ENCODE data around the gene TTN. TPM values are rescaled to one million over a fixed set of nuclear protein-coding genes. Genes with fewer than 3 reads are reported as not detected.

Gene TTN
- total RNA-seq, 1 experiment from 2014 or later, result 1.1 TPM

- H3K9ac ChIP-seq (ENCODE audit: low read length), result no peak overlapping the region
- TF ChIP-seq EZH2 (IDR thresholded peaks at IDR 0.05; ENCODE audit: low read length, unreplicated experiment) (no peak), CTCF (conservative IDR thresholded peaks at IDR 0.05; ENCODE audit: low read depth, low read length) (no peak), EZH2phosphoT487 (IDR thresholded peaks at IDR 0.05; ENCODE audit: borderline replicate concordance, low read length) (no peak)
- no peaks in the 10 kb centered on the region for H3F3A ChIP-seq (ENCODE audit: low read length, unreplicated experiment)
- ChIA-PET CTCF (no interaction called here), POLR2A (ENCODE audit: unreplicated experiment) (interaction anchor here (0.8 kb wide), 1 partner anchor 102 kb away, joined by 3 read pairs; no protein-coding TSS in a partner anchor)
- no peaks in the 10 kb centered on the region for H3K79me2 ChIP-seq (ENCODE audit: low read length)
- no peaks in the 10 kb centered on the region for H3K9me3 ChIP-seq (ENCODE audit: low read length)
- intact Hi-C loops (cut with micrococcal nuclease), result no loop called here
- no peaks in the 10 kb centered on the region for H3K36me3 ChIP-seq (ENCODE audit: low read depth, low read length)
- H3K9me2 ChIP-seq (replicated peaks; ENCODE audit: low read length), result no peaks in the 10 kb centered on the region
- no peak overlapping the region for H3K27ac ChIP-seq (ENCODE audit: low read length)
- H3K4me3 ChIP-seq (ENCODE audit: low read length), result no peak overlapping the region
- H4K20me1 ChIP-seq (ENCODE audit: low read length), result no peaks in the 10 kb centered on the region
- no peaks in the 10 kb centered on the region for H3K4me1 ChIP-seq (ENCODE audit: insufficient read depth, low read length)
- peaks cover 79% of the 10 kb centered on the region for H3K27me3 ChIP-seq (ENCODE audit: low read length)
- ATAC-seq (no peak), DNase-seq (no peak)
- no TSS peak for BruUV-seq (replicated peaks)
- H3K4me2 ChIP-seq (ENCODE audit: low read length), result no peak overlapping the region
- H2AFZ ChIP-seq (ENCODE audit: low read length), result no peak overlapping the region
These were observed 74.3 kb downstream of the TTN start for GRCh38 chr2:178732913-178733312.

GRCh38 chr2:178731300-178731699 lies 75.9 kb downstream of the TTN start:
- no peaks in the 10 kb centered on the region for H3F3A ChIP-seq (ENCODE audit: low read length, unreplicated experiment)
- intact Hi-C loops (cut with micrococcal nuclease), result no loop called here
- no TSS peak for BruUV-seq (replicated peaks)
- no peaks in the 10 kb centered on the region for H3K9me2 ChIP-seq (replicated peaks; ENCODE audit: low read length)
- no peaks in the 10 kb centered on the region for H3K9me3 ChIP-seq (ENCODE audit: low read length)
- H4K20me1 ChIP-seq (ENCODE audit: low read length), result no peaks in the 10 kb centered on the region
- no peak overlapping the region for H3K4me2 ChIP-seq (ENCODE audit: low read length)
- ATAC-seq (no peak), DNase-seq (no peak)
- no peak overlapping the region for H3K4me3 ChIP-seq (ENCODE audit: low read length)
- no peak overlapping the region for H3K27ac ChIP-seq (ENCODE audit: low read length)
- H3K79me2 ChIP-seq (ENCODE audit: low read length), result no peaks in the 10 kb centered on the region
- TF ChIP-seq EZH2 (IDR thresholded peaks at IDR 0.05; ENCODE audit: low read length, unreplicated experiment), result no peak
- no peak for TF ChIP-seq CTCF (conservative IDR thresholded peaks at IDR 0.05; ENCODE audit: low read depth, low read length)
- TF ChIP-seq EZH2phosphoT487 (IDR thresholded peaks at IDR 0.05; ENCODE audit: borderline replicate concordance, low read length), result no peak
- peaks cover 87% of the 10 kb centered on the region for H3K27me3 ChIP-seq (ENCODE audit: low read length)
- POLR2A ChIA-PET (ENCODE audit: unreplicated experiment), result no interaction called here
- no peak overlapping the region for H3K9ac ChIP-seq (ENCODE audit: low read length)
- H3K36me3 ChIP-seq (ENCODE audit: low read depth, low read length), result no peaks in the 10 kb centered on the region
- CTCF ChIA-PET, result no interaction called here
- H3K4me1 ChIP-seq (ENCODE audit: insufficient read depth, low read length), result no peaks in the 10 kb centered on the region
- no peak overlapping the region for H2AFZ ChIP-seq (ENCODE audit: low read length)

GRCh38 chr2:178730049-178730448 lies 77.2 kb downstream of the TTN start:
- TF ChIP-seq EZH2 (IDR thresholded peaks at IDR 0.05; ENCODE audit: low read length, unreplicated experiment), result no peak
- no peak for TF ChIP-seq EZH2phosphoT487 (IDR thresholded peaks at IDR 0.05; ENCODE audit: borderline replicate concordance, low read length)
- TF ChIP-seq CTCF (conservative IDR thresholded peaks at IDR 0.05; ENCODE audit: low read depth, low read length), result no peak
- no peaks in the 10 kb centered on the region for H3F3A ChIP-seq (ENCODE audit: low read length, unreplicated experiment)
- no peaks in the 10 kb centered on the region for H3K79me2 ChIP-seq (ENCODE audit: low read length)
- H3K4me1 ChIP-seq (ENCODE audit: insufficient read depth, low read length), result no peaks in the 10 kb centered on the region
- no peak overlapping the region for H2AFZ ChIP-seq (ENCODE audit: low read length)
- no peaks in the 10 kb centered on the region for H3K9me2 ChIP-seq (replicated peaks; ENCODE audit: low read length)
- ChIA-PET POLR2A (ENCODE audit: unreplicated experiment) (no interaction called here), CTCF (interaction anchor here (0.9 kb wide), 1 partner anchor 9 kb away, joined by 3 read pairs; no protein-coding TSS in a partner anchor)
- H3K4me2 ChIP-seq (ENCODE audit: low read length), result no peak overlapping the region
- intact Hi-C loops (cut with micrococcal nuclease), result no loop called here
- no peak overlapping the region for H3K9ac ChIP-seq (ENCODE audit: low read length)
- no peaks in the 10 kb centered on the region for H3K9me3 ChIP-seq (ENCODE audit: low read length)
- H3K36me3 ChIP-seq (ENCODE audit: low read depth, low read length), result no peaks in the 10 kb centered on the region
- H3K27ac ChIP-seq (ENCODE audit: low read length), result no peak overlapping the region
- DNase-seq (no peak), ATAC-seq (no peak)
- H4K20me1 ChIP-seq (ENCODE audit: low read length), result no peaks in the 10 kb centered on the region
- BruUV-seq (replicated peaks), result no TSS peak
- no peak overlapping the region for H3K4me3 ChIP-seq (ENCODE audit: low read length)
- H3K27me3 ChIP-seq (ENCODE audit: low read length), result peaks cover 87% of the 10 kb centered on the region

Data from PC-3 (cell line).